SJCRH30 (cell line): Measurements from ENCODE around the gene DIS3L2. TPM values are rescaled to one million over a fixed set of nuclear protein-coding genes. Genes with fewer than 3 reads are reported as not detected.
"Not testable (repeated sequence)": the region's sequence is repeated elsewhere in the genome, so short reads cannot be mapped to it uniquely, and the experiment has no call there.

Experiments
- DNase-seq, 2 experiments: peaks; one replicate each; pipeline ENCODE4 v3.0.0-alpha.2; 2015 to 2020
- H3K27ac ChIP-seq: fragments of 250-450 bp; sonication (Bioruptor Pico); 2 replicates; pipeline ENCODE4 v1.5.1; 2020; ENCODE audit warnings: mild to moderate bottlenecking, moderate library complexity
- H3K27me3 ChIP-seq: fragments of 250-450 bp; sonication (Bioruptor Pico); 2 replicates; pipeline ENCODE4 v1.5.1; 2020; ENCODE audit warnings: mild to moderate bottlenecking, moderate library complexity
- H3K36me3 ChIP-seq: fragments of 250-450 bp; sonication (Bioruptor Pico); 2 replicates; pipeline ENCODE4 v1.5.1; 2020; ENCODE audit warnings: mild to moderate bottlenecking, moderate library complexity
- H3K4me1 ChIP-seq: fragments of 250-450 bp; sonication (Bioruptor Pico); 2 replicates; pipeline ENCODE4 v1.5.1; 2020; ENCODE audit warnings: mild to moderate bottlenecking, moderate library complexity
- H3K4me3 ChIP-seq: fragments of 250-450 bp; sonication (Bioruptor Pico); 2 replicates; pipeline ENCODE4 v1.5.1; 2020; ENCODE audit warnings: mild to moderate bottlenecking, moderate library complexity
- H3K9me3 ChIP-seq: fragments of 250-450 bp; sonication (Bioruptor Pico); replicated peaks from 2 replicates; pipeline ENCODE4 v1.5.1; 2020; ENCODE audit warnings: mild to moderate bottlenecking, moderate library complexity
- total RNA-seq: library from RNA; depleted of rRNA; stranded (reverse); fragments of >200 nt; shearing (Covaris generic); gene quantifications from 2 replicates; pipeline ENCODE4 v1.2.3, GENCODE V29; 2014

Gene DIS3L2
- total RNA-seq, 1 experiment from 2014 or later = 33.2 TPM

GRCh38 chr2:232309592-232309991, 348.1 kb downstream of the DIS3L2 start:
- Histone ChIP-seq H3K36me3 (peaks cover 2% of the 10 kb centered on the region; the same call in 1 of the 2 replicates), H3K4me3 (no peak overlapping the region)

GRCh38 chr2:232310121-232310520, 348.6 kb downstream of the DIS3L2 start:
- H3K4me1 ChIP-seq = peaks cover 5% of the 10 kb centered on the region
- no peak overlapping the region for H3K4me3 ChIP-seq
- peaks cover 10% of the 10 kb centered on the region for H3K9me3 ChIP-seq
- no peak overlapping the region for H3K27ac ChIP-seq
- DNase-seq = no peak
- H3K36me3 ChIP-seq = peaks cover 2% of the 10 kb centered on the region; the same call in 1 of the 2 replicates
- no peaks in the 10 kb centered on the region for H3K27me3 ChIP-seq

More at GRCh38 chr2:232309592-232309991, 348.1 kb downstream of the DIS3L2 start:
- no peak for DNase-seq
- Histone ChIP-seq H3K27ac (no peak overlapping the region), H3K27me3 (no peaks in the 10 kb centered on the region), H3K9me3 (peaks cover 10% of the 10 kb centered on the region), H3K4me1 (no peaks in the 10 kb centered on the region; the same call in 1 of the 2 replicates)

DNA sequence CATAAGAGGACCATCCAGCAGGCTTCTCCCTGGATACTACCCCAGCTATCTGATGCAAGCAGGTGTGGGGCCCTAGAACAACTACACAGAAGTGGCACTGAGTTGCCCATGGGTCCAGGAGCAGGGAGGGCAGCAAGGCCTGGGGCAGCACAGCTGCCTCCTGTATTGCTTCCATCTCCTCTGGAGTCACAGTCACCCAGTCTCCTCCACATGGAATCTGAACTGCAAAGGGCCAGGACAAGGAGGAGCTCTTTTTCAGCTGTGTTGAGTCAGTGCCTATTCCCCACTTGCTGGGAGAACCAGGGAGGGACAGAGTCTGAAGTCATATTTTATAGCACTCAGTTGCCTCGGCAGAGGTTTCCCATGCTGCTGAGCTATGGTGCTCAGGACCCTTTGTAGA, 349.2 kb downstream of the DIS3L2 start:
- Histone ChIP-seq H3K9me3 (peaks cover 10% of the 10 kb centered on the region), H3K4me1 (peaks cover 9% of the 10 kb centered on the region), H3K27ac (no peak overlapping the region), H3K27me3 (no peaks in the 10 kb centered on the region), H3K4me3 (no peak overlapping the region), H3K36me3 (peaks cover 2% of the 10 kb centered on the region; the same call in 1 of the 2 replicates)
- no peak for DNase-seq

DNA sequence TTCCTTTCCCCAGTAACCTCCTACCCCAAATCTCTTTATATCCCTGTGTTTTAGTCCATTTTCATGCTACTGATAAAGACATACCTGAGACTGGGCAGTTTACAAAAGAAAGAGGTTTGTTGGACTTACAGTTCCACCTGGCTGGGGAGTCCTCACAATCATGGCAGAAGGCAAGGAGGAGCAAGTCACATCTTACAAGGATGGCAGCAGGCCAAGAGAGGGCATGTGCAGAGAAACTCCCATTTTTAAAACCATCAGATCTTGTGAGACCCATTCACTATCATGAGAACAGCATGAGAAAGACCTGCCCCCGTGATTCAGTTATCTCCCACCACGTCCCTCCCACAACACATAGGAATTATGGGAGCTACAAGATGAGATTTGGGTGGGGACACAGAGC, 352.1 kb downstream of the DIS3L2 start:
- H3K9me3 ChIP-seq = peaks cover 10% of the 10 kb centered on the region
- H3K4me3 ChIP-seq, H3K27ac ChIP-seq, DNase-seq, H3K27me3 ChIP-seq, H3K36me3 ChIP-seq: not testable (repeated sequence)
- peaks cover 21% of the 10 kb centered on the region for H3K4me1 ChIP-seq

- no peaks in the 10 kb centered on the region for H3K27me3 ChIP-seq
- H3K36me3 ChIP-seq = peaks cover 2% of the 10 kb centered on the region; the same call in 1 of the 2 replicates
- peak overlapping the region; percentile 87 for H3K27ac ChIP-seq
- no peak overlapping the region for H3K4me3 ChIP-seq
- DNase-seq = peak; percentile 89 to 93
- H3K4me1 ChIP-seq = peaks cover 21% of the 10 kb centered on the region
- peaks cover 10% of the 10 kb centered on the region for H3K9me3 ChIP-seq
Measured at GRCh38 chr2:232315049-232315922, 353.8 kb downstream of the DIS3L2 start.

DNA sequence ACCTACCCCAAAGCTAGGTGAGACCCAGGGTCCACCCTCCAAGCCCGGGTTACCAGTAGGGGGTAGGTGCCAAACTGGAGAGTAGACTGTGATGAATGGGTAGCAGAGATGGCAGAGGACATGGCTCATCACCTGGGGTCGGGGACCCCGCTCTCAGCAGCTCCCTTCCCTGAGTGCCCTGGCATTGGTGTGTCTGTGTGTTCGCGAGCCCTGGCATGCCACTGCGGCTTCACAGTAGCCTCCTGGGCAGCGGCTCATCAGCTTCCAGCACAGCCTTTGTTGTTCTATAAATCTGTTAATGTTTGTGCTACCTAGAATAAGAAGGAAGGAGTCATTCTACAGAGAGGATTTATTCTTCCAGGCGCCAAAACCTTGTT, 354.4 kb downstream of the DIS3L2 start:
- Histone ChIP-seq H3K36me3 (peaks cover 2% of the 10 kb centered on the region; the same call in 1 of the 2 replicates), H3K4me1 (peaks cover 21% of the 10 kb centered on the region), H3K27me3 (no peaks in the 10 kb centered on the region), H3K27ac (peak overlapping the region; percentile 87), H3K9me3 (peaks cover 10% of the 10 kb centered on the region), H3K4me3 (no peak overlapping the region)
- DNase-seq = no peak

- H3K4me1 ChIP-seq = peaks cover 21% of the 10 kb centered on the region
- peaks cover 2% of the 10 kb centered on the region; the same call in 1 of the 2 replicates for H3K36me3 ChIP-seq
- peaks cover 10% of the 10 kb centered on the region for H3K9me3 ChIP-seq
- H3K27me3 ChIP-seq = no peaks in the 10 kb centered on the region
- no peak overlapping the region for H3K4me3 ChIP-seq
- H3K27ac ChIP-seq = peak overlapping the region; percentile 87
- DNase-seq = peak in 1 of 2 experiments; percentile 30
Measured at GRCh38 chr2:232316461-232317330, 355.2 kb downstream of the DIS3L2 start.

DNA sequence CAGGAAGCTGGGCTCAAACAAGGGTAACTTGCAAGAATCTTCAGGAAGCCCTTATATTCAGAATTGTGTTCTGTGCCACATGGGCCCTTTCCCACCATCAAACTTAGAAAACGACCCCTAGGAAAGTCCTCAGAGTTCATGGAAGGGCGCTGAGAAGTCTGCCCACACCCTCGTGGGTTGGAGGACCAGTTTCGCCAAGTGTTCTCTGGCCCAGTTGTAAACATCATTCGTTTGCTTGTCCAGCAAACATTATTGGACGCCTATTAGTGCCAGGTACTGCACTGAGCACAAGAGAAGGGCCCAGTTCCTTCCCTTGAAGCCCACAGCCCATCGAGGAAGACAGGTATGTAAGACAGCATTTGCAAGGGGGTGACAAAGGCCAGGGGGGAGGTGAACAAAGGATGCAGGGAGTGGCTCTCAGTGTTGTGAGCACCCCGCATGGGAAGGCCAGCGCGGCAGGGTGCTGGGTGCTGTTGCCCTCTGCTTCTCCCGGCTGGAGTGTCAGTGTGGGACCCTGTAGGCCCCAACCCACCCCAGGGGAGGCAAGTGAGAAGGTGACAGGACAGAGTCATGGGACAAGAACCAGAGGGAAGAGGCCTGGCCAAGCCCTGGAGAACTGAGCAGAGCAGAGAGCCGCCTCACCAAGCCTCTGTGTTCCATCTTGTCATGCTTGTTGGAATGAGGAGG, 356.8 kb downstream of the DIS3L2 start:
- H3K4me3 ChIP-seq = no peak overlapping the region
- H3K36me3 ChIP-seq = no peaks in the 10 kb centered on the region; the same call in 1 of the 2 replicates
- H3K27ac ChIP-seq = no peak overlapping the region
- H3K27me3 ChIP-seq = no peaks in the 10 kb centered on the region
- H3K4me1 ChIP-seq = peaks cover 28% of the 10 kb centered on the region
- DNase-seq = no peak
- peaks cover 3% of the 10 kb centered on the region for H3K9me3 ChIP-seq

DNA sequence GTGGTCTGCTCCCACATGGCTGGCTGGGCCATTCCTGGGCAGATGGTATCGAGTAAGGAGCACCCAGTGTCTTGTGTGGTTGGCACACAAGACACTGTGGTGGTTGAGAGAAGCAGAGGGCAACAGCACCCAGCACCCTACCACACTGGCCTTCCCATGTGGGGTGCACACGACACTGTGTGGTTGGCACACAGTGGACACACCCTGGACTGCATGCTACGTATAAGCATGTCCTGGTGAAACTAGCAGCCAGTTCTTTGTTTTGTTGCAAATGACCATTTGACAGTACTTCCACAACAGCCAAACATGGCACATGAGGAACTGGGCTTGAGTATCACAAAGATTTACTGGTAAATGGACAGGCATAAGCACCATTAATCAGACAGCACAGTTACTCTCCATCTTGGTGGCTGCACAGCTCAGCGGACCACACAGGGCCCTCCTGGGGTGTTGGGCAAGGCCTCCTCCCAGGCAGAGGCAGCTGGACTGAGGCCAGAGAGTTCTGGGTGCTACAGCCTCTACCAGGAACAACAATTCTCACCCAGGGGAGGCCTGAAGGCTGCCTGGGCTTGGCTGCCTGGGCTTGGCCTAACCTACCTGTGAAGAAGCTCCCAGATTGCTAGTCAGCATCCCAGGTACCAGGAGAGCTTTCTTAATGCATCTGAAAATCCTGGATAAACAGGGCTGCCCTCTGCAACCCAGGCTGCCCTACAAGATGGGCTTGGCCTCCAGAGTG, 357.7 kb downstream of the DIS3L2 start:
- H3K4me3 ChIP-seq = no peak overlapping the region
- DNase-seq = no peak

DNA sequence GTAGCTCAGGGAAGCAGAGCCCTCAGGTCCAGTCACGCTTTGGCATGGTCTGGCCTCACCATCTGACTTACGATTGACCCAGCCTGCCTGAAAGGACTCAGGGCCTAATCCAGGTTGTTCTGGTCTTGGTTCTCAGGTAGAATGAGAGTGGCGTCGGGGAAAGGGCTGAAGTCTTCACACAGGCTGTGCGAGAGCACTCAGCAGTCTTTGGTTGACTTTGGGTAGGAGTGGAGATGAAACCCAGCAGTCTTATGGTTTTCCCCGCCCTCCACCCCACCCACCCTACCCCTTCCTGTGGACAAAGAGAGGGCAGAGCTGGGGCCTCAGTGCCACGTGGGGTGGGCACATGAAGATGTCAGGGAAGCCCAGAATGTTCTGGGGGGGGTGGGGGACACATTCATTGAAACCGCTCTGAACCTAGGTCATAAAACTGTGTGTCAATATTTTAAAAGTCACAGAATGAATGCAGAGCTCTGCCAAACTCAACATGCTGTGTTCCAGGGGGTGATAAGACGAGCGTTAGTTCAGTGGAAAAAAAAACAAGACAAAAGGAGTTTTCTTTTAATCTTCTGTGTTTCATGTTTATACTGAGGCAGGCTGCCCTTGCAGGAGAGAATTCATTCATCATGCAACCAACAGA, 358.4 kb downstream of the DIS3L2 start:
- H3K9me3 ChIP-seq = no peaks in the 10 kb centered on the region
- no peak for DNase-seq
- no peak overlapping the region for H3K4me3 ChIP-seq
- H3K36me3 ChIP-seq = no peaks in the 10 kb centered on the region
- no peak overlapping the region for H3K27ac ChIP-seq
- H3K4me1 ChIP-seq = peaks cover 25% of the 10 kb centered on the region
- H3K27me3 ChIP-seq = no peaks in the 10 kb centered on the region

More for the DNA sequence above, 357.7 kb downstream of the DIS3L2 start:
- no peak overlapping the region for H3K27ac ChIP-seq
- H3K4me1 ChIP-seq = peaks cover 28% of the 10 kb centered on the region
- H3K36me3 ChIP-seq = no peaks in the 10 kb centered on the region
- no peaks in the 10 kb centered on the region for H3K27me3 ChIP-seq
- no peaks in the 10 kb centered on the region for H3K9me3 ChIP-seq

DNA sequence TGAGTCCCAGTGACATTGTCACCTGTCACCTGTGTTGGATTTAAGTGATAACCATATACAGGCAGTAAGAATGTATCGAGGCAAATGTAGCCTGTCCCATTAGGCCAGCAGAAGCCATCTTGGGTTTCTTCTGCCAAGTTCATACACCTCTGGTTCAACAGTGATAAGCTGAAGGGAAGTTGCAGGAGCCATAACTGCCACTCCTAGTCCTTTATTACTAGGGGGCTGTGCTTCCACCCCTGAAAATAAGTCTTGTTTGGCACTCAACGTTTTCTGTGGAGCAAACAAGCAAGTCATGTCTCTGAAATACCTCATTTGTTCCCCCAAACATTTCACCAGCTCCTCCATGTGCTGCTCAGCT, 358.9 kb downstream of the DIS3L2 start:
- Histone ChIP-seq H3K4me3 (no peak overlapping the region), H3K9me3 (no peaks in the 10 kb centered on the region), H3K4me1 (peaks cover 20% of the 10 kb centered on the region), H3K27ac (no peak overlapping the region), H3K36me3 (no peaks in the 10 kb centered on the region), H3K27me3 (no peaks in the 10 kb centered on the region)
- DNase-seq = no peak

- Histone ChIP-seq H3K27ac (no peak overlapping the region), H3K4me1 (peaks cover 14% of the 10 kb centered on the region), H3K36me3 (no peaks in the 10 kb centered on the region), H3K4me3 (no peak overlapping the region), H3K27me3 (no peaks in the 10 kb centered on the region), H3K9me3 (no peaks in the 10 kb centered on the region)
- no peak for DNase-seq
Measured at GRCh38 chr2:232321156-232321816, 359.8 kb downstream of the DIS3L2 start.
